BJ (cell line): ENCODE measurements around the gene NRL. TPM values are rescaled to one million over a fixed set of nuclear protein-coding genes. Genes with fewer than 3 reads are reported as not detected.

Experiments
- CTCF ChIA-PET: fragments of 350-600 bp; formaldehyde crosslinking; extraction: SDS; loops from one replicate; lab custom pipeline; 2021; ENCODE audit warnings: antibody characterized with exemption, inconsistent platforms; lab: Yijun Ruan, JAX
- POLR2A ChIA-PET: fragments of 300-600 bp; sonication (Branson Sonifier 250); formaldehyde crosslinking; extraction: SDS; loops from one replicate; lab custom pipeline; 2021; ENCODE audit warnings: antibody characterized with exemption; lab: Charles Lee
- DNase-seq: peaks from one replicate; pipeline ENCODE4 v3.0.0-alpha.2; 2011; ENCODE audit warnings: low read depth
- H3K27me3 ChIP-seq: 2 replicates; pipeline ENCODE4 v1.6.0; 2011; ENCODE audit warnings: low read length; ENCODE audit not compliant: control insufficient read depth, insufficient read depth
- H3K36me3 ChIP-seq: 2 replicates; pipeline ENCODE4 v1.5.1; 2011; ENCODE audit warnings: low read length; ENCODE audit not compliant: control insufficient read depth, insufficient read depth
- H3K4me3 ChIP-seq: 2 replicates; pipeline ENCODE4 v1.5.1; 2011; ENCODE audit warnings: low read depth, mild to moderate bottlenecking, control low read depth, low read length
- polyA plus RNA-seq: library from polyadenylated mRNA; depleted of rRNA; stranded (reverse); fragments of >200 nt; gene quantifications from 2 replicates; pipeline ENCODE4 v1.2.3, GENCODE V29; 2011
- TF ChIP-seq, protein P1 (sequence below): IDR thresholded peaks from 2 replicates; pipeline ENCODE4 v1.5.1; 2011; ENCODE audit warnings: low read depth, mild to moderate bottlenecking, control low read depth, inconsistent platforms, low read length, moderate library complexity; ENCODE audit not compliant: insufficient read depth

Gene NRL
- polyA plus RNA-seq, 1 experiment, result 0.91 TPM

DNA sequence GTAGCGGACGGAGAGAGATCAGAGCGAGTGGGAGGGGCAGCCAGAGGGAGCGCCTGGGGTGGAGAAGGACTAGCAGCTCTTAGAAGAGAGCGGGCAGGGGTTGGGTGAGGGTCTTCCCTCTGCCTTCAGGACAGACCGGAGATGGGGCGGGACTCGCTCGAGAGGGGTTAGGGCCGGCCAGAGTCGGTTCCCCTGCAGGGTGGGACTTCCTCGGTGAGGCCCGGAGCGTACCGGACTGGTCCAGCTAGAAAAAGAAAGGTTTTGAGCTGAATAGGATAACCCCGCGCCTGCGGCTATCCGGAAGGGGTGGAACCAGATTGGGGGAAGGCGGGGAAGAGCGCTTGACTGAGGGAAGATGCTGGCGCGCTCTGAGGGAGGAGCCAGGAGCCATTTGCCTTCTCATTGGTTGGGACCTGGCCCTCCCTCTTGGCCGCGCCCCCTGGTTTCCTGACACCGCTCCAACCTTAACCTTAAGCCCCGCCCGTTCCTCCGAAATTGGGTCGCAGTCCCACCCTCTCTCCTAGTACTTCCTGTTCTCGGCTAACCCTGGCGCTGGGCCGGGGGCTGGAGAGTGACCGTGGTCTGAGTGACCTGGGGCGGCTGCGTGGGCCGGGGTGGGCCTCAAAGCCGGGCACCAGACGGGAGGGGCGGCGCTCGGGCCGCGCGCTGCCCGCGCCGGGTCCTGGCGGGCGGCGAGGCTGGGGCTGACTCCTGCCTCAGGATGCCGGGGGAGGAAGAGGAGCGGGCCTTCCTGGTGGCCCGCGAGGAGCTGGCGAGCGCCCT is 32.4 kb upstream of the NRL start, which contains the start of gene RNF31:
Gene RNF31, plus strand, starts transcription at position 521 of the 783 bp plus-strand sequence. Its CDS starts 201 bp downstream, at position 722.
- POLR2A ChIA-PET, result interaction anchor here (0.6 to 1.9 kb wide), 4 partner anchors 11 to 118 kb away, joined by 3 to 6 read pairs (median 5); partner anchors contain the start of genes DCAF11, IRF9, NRL and PSME1
- peak within 1 kb of the TSS; percentile 59 for H3K4me3 ChIP-seq
- CTCF ChIA-PET, result interaction anchor here (0.6 to 3.8 kb wide), 7 partner anchors 14 to 202 kb away, joined by 3 to 39 read pairs (median 3); partner anchors contain the start of genes CHMP4A, IRF9 and TINF2
- no peaks in the 10 kb centered on the region for H3K27me3 ChIP-seq
- peaks cover 28% of the 10 kb centered on the region for H3K36me3 ChIP-seq
- TF ChIP-seq, protein P1, sequence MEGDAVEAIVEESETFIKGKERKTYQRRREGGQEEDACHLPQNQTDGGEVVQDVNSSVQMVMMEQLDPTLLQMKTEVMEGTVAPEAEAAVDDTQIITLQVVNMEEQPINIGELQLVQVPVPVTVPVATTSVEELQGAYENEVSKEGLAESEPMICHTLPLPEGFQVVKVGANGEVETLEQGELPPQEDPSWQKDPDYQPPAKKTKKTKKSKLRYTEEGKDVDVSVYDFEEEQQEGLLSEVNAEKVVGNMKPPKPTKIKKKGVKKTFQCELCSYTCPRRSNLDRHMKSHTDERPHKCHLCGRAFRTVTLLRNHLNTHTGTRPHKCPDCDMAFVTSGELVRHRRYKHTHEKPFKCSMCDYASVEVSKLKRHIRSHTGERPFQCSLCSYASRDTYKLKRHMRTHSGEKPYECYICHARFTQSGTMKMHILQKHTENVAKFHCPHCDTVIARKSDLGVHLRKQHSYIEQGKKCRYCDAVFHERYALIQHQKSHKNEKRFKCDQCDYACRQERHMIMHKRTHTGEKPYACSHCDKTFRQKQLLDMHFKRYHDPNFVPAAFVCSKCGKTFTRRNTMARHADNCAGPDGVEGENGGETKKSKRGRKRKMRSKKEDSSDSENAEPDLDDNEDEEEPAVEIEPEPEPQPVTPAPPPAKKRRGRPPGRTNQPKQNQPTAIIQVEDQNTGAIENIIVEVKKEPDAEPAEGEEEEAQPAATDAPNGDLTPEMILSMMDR, result no peak
- peak; percentile 92 for DNase-seq

DNA sequence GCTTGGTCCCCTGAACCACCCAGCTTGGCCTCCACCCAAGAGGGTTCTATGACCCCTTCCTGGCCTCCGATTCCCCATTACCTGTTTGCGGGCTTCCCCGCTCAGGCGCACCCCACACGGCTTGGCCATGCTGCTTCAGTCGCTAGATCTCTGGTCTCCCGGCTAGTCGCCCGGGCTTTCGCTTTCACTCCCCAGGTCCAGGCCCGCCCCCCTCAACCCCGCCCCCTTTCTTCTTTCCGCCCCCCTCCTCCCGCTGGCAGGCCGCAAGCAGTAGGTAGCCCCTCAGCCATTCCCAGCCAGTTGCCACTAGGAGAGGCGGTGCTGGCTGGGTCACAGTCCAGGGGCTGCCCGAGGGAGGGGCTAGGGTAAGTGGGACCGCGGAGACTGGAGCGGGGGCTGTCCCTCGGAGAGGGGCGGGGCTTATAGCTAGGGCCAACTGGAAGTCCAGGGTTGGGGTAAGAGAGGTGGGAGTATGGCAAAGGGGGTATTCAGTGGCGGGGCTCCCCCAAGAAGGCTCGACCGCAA is 31.8 kb upstream of the NRL start, which contains the start of gene PSME2:
Gene PSME2, minus strand, starts transcription at position 158 of the 525 bp plus-strand sequence. Its CDS starts 29 bp downstream, at position 129.
- Histone ChIP-seq H3K27me3 (no peaks in the 10 kb centered on the region), H3K36me3 (peaks cover 24% of the 10 kb centered on the region), H3K4me3 (peak within 1 kb of the TSS; percentile 59)
- ChIA-PET POLR2A (interaction anchor here (0.8 to 1.9 kb wide), 4 partner anchors 10 to 32 kb away, joined by 3 to 6 read pairs (median 4); partner anchors contain the start of genes DCAF11, IRF9, NRL and PSME1), CTCF (interaction anchor here (0.6 to 3.8 kb wide), 9 partner anchors 15 to 201 kb away, joined by 3 to 39 read pairs (median 3); partner anchors contain the start of genes CARMIL3, CHMP4A, IRF9 and TINF2)
- TF ChIP-seq, protein P1, result 0 out of 2 replicates have a peak, but pooled peaks have one; percentile 7
- peak; percentile 79 for DNase-seq

DNA sequence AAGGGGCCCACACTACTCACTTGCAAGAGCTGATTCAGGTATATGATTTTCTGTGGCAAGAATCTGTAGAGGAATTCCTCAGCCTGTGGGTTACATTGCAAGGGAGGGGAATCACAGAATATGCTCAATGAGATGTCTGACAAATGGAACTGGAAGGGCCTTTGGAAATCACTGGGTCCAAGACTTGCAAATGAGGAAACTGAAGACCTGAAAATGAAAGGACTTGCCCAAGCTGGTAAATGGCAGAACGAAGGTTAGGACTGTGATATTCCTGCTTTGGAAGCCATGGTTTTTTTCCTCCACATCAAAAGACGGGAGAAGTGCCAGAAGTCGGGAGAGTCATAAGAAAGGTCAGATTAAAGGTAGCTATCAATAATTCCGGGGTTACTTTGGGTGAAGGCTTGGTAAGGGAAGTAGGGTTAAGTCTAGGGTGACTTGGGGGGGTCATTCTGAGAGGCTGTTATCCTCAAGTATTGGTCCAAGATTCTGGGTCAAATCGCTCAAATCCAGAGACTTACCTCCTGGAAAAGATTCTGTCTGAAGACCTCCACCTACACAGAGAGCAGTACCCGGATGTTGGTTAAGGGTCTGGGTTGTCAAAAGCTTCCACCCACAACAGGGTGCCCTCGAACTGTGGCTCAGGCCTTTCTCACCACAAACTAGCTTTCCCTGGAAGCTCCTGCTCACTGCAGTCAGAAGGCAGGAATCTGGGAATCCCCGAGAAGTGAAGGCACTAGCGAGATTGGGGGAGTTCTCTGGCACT is 31.1 kb upstream of the NRL start:
- no peak for DNase-seq
- H3K36me3 ChIP-seq, result peaks cover 17% of the 10 kb centered on the region
- TF ChIP-seq, protein P1, result no peak
- peak overlapping the region; percentile 59 for H3K4me3 ChIP-seq
- ChIA-PET POLR2A (interaction anchor here (0.6 to 1.9 kb wide), 4 partner anchors 10 to 31 kb away, joined by 3 to 7 read pairs (median 6); partner anchors contain the start of genes DCAF11, NRL and PSME1), CTCF (interaction anchor here (1.1 to 3.8 kb wide), 7 partner anchors 15 to 163 kb away, joined by 3 to 39 read pairs (median 3); partner anchors contain the start of genes CARMIL3, CHMP4A and IRF9)
- no peaks in the 10 kb centered on the region for H3K27me3 ChIP-seq

DNA sequence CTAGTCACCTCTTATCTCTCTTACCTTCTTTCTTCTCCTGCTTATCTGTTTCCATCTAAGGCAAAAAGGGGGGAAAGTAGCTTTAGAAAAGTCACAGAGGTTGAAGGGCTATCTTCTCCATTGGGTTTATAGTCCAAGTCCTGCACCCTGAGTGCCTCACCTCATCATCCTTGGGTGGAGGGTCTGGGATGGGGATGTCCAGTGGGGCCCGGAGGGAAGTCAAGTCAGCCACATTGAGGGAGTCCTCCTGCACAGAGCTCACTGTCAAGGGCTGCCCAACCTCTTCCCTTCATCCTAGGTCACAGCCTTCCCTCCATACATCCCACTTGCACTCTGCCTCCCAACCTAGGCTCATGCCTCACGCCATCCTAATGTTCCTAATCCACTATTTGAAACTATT is 30.5 kb upstream of the NRL start:
- TF ChIP-seq, protein P1, result no peak
- CTCF ChIA-PET, result interaction anchor here (1.3 to 3.8 kb wide), 3 partner anchors 16 to 93 kb away, joined by 3 to 39 read pairs (median 9); partner anchors contain the start of genes CARMIL3 and IRF9
- H3K4me3 ChIP-seq, result no peak overlapping the region

More for the DNA sequence above, 30.5 kb upstream of the NRL start:
- H3K36me3 ChIP-seq, result peaks cover 12% of the 10 kb centered on the region
- no peaks in the 10 kb centered on the region for H3K27me3 ChIP-seq
- POLR2A ChIA-PET, result interaction anchor here (0.6 to 0.9 kb wide), 2 partner anchors 17 to 19 kb away, joined by 3 to 7 read pairs; no protein-coding TSS in a partner anchor
- no peak for DNase-seq
